ENCODE data around the gene NAPG. TPM values are rescaled to one million over a fixed set of nuclear protein-coding genes. Genes with fewer than 3 reads are reported as not detected.
"Not testable (repeated sequence)": the region's sequence is repeated elsewhere in the genome, so short reads cannot be mapped to it uniquely, and the experiment has no call there.

The NAPG gene
- total and polyA plus RNA-seq, 2 donors (not counting 3 experiments of a cell fraction or from before 2014, with no cell fraction given) = 10.8 to 34.1 TPM

DNA sequence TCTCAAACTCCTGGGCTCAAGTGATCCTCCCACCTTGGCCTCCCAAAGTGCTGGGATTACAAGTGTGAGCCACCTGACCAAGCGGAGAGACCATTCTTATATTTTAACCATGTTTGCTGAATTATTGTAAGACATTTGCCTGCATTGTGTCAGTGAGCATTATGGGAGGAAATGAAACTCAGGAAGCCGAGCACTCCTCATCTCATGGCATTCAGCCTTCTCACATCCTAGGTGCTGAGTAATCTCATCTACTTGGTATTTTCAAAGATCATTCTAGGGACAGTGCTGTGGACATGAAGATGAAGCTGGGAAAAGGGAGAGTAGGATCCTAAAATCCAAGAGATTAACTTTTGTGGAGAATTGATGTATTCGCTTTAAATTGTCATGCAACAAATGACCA is 66.1 kb downstream of the NAPG start:
- no peaks in the 10 kb centered on the region for H3K9me3 ChIP-seq (replicated peaks; ENCODE audit: control insufficient read depth, insufficient read depth, low read length)
- H3K27me3 ChIP-seq (ENCODE audit: control insufficient read depth in 2 of 2, insufficient read depth in 2 of 2, low read length in 2 of 2) = no peaks in the 10 kb centered on the region
- dilution Hi-C loops (cut with MboI; ENCODE audit: extremely low pct_ligation_motif_present, low sequenced_read_pairs) (no loop called here), intact Hi-C loops (cut with micrococcal nuclease) (no loop called here)
- H3K9ac ChIP-seq (replicated peaks; ENCODE audit: extremely low read depth, insufficient read depth, low read length) = no peak overlapping the region
- H2AFZ ChIP-seq (ENCODE audit: low read depth, low read length) = no peak overlapping the region
- no peak overlapping the region for H3K4me2 ChIP-seq (ENCODE audit: insufficient read depth, low read length)
- FAIRE-seq = no peak
- DNase-seq (ENCODE audit: low read depth, low spot score) = no peak
- TF ChIP-seq MYC (IDR thresholded peaks at IDR 0.05; ENCODE audit: low read depth, low read length) (no peak), GATA2 (IDR thresholded peaks at IDR 0.05; ENCODE audit: insufficient read depth, insufficient read length, low read depth, low read length) (no peak), EZH2 (IDR thresholded peaks at IDR 0.05; ENCODE audit: borderline replicate concordance, low read depth, low read length, severe bottlenecking) (no peak), JUN (IDR thresholded peaks at IDR 0.05; ENCODE audit: borderline replicate concordance, insufficient read depth, insufficient read length, low read depth) (no peak), POLR2AphosphoS5 (IDR thresholded peaks at IDR 0.05; ENCODE audit: insufficient read depth, low read depth, low read length) (no peak), POLR2A (IDR thresholded peaks at IDR 0.05; ENCODE audit: low read depth, low read length) (no peak), FOS (IDR thresholded peaks at IDR 0.05; ENCODE audit: borderline replicate concordance, insufficient read depth, low read length) (no peak)
- TF ChIP-seq, protein P1, sequence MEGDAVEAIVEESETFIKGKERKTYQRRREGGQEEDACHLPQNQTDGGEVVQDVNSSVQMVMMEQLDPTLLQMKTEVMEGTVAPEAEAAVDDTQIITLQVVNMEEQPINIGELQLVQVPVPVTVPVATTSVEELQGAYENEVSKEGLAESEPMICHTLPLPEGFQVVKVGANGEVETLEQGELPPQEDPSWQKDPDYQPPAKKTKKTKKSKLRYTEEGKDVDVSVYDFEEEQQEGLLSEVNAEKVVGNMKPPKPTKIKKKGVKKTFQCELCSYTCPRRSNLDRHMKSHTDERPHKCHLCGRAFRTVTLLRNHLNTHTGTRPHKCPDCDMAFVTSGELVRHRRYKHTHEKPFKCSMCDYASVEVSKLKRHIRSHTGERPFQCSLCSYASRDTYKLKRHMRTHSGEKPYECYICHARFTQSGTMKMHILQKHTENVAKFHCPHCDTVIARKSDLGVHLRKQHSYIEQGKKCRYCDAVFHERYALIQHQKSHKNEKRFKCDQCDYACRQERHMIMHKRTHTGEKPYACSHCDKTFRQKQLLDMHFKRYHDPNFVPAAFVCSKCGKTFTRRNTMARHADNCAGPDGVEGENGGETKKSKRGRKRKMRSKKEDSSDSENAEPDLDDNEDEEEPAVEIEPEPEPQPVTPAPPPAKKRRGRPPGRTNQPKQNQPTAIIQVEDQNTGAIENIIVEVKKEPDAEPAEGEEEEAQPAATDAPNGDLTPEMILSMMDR (IDR thresholded peaks at IDR 0.05; ENCODE audit: extremely low read depth in 1 of 2, insufficient read depth in 1 of 2, low read depth in 1 of 2, low read length in 2 of 2) = no peak
- TF ChIP-seq, protein P2, sequence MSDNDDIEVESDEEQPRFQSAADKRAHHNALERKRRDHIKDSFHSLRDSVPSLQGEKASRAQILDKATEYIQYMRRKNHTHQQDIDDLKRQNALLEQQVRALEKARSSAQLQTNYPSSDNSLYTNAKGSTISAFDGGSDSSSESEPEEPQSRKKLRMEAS (IDR thresholded peaks at IDR 0.05; ENCODE audit: insufficient read depth, insufficient read length) = no peak
- no peaks in the 10 kb centered on the region for H3K79me2 ChIP-seq (ENCODE audit: control insufficient read depth, insufficient read depth, low read length)
- no peak overlapping the region for H3K27ac ChIP-seq (ENCODE audit: insufficient read depth, low read depth, low read length)
- POLR2A ChIA-PET = no interaction called here
- H4K20me1 ChIP-seq (replicated peaks; ENCODE audit: control insufficient read depth, extremely low read depth, insufficient read depth, low read length) = no peaks in the 10 kb centered on the region
- CTCF ChIA-PET = no interaction called here
- no TSS peak for BruUV-seq (replicated peaks)
- no peak overlapping the region for H3K4me3 ChIP-seq (replicated peaks in 1 of 3; ENCODE audit: insufficient read depth in 1 of 3, low read depth in 1 of 3, low read length in 3 of 3)
- no peaks in the 10 kb centered on the region for H3K4me1 ChIP-seq (ENCODE audit: control insufficient read depth, extremely low read depth, insufficient read depth, low read length)
- no peaks in the 10 kb centered on the region for H3K9me1 ChIP-seq (replicated peaks; ENCODE audit: control insufficient read depth, extremely low read depth, insufficient read depth, low read length)
- no peaks in the 10 kb centered on the region for H3K36me3 ChIP-seq (ENCODE audit: control insufficient read depth in 2 of 2, extremely low read depth in 1 of 2, insufficient read depth in 2 of 2, low read length in 2 of 2)

DNA sequence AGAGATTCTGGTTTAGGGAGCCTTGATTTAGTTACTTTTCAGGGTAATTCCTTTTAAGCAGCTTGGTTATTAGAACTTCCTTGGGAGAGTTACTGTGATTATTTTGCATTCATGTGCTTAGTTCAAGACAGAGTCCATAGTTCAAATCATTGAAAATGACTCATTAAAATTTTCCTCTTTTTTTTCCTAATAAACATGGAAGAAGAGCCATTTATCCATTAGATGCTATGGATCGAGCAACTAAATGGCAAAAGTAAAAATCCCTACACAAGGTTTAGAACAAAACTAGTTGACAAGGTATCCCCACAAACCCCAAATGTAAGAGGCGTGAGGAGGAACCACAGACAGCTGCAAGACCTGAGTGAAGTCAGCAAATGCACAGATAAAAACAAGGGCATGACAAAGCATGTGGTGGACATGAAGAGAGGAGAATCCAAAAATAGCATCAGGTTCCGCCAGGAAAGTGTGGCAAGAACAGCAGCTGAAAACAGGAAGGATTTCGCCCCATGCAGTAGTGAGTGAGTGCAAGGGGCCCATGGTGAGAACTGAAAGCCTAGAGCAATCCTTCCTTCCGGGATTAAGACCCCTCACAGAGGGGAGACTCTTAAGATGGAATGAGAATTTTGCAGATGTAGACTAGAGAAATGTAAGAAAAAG is 67.7 kb downstream of the NAPG start:
- H4K20me1 ChIP-seq (replicated peaks; ENCODE audit: control insufficient read depth, extremely low read depth, insufficient read depth, low read length); POLR2A ChIA-PET; H3K27ac ChIP-seq (ENCODE audit: insufficient read depth, low read depth, low read length); H3K4me3 ChIP-seq (replicated peaks in 1 of 3; ENCODE audit: insufficient read depth in 1 of 3, low read depth in 1 of 3, low read length in 3 of 3); H3K9ac ChIP-seq (replicated peaks; ENCODE audit: extremely low read depth, insufficient read depth, low read length); H3K36me3 ChIP-seq (ENCODE audit: control insufficient read depth in 2 of 2, extremely low read depth in 1 of 2, insufficient read depth in 2 of 2, low read length in 2 of 2); H3K4me1 ChIP-seq (ENCODE audit: control insufficient read depth, extremely low read depth, insufficient read depth, low read length); H3K9me3 ChIP-seq (replicated peaks; ENCODE audit: control insufficient read depth, insufficient read depth, low read length); FAIRE-seq; dilution Hi-C loops (cut with MboI; ENCODE audit: extremely low pct_ligation_motif_present, low sequenced_read_pairs); H3K27me3 ChIP-seq (ENCODE audit: control insufficient read depth in 2 of 2, insufficient read depth in 2 of 2, low read length in 2 of 2); CTCF ChIA-PET; DNase-seq (ENCODE audit: low read depth, low spot score); BruUV-seq (replicated peaks); intact Hi-C loops (cut with micrococcal nuclease); H2AFZ ChIP-seq (ENCODE audit: low read depth, low read length); H3K79me2 ChIP-seq (ENCODE audit: control insufficient read depth, insufficient read depth, low read length); H3K4me2 ChIP-seq (ENCODE audit: insufficient read depth, low read length); H3K9me1 ChIP-seq (replicated peaks; ENCODE audit: control insufficient read depth, extremely low read depth, insufficient read depth, low read length): not testable (repeated sequence)

DNA sequence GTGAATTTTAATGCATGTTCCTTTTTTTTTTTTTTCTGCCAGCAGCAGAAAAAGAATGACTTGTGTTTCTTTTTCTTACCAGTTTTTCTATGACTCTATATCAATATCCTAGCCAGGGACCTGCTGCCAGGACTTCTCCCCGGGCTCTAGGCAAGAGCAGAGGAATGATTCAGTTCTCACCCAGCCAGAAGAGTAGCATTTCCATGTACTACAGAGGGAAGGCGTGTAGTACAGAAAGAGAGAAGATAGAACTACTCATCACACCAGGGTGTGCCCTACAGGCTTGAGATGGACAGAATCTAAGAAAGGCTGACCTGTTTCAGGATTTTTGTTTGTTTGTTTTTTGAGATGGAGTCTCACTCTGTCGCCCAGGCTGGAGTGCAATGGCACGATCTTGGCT is 70.1 kb downstream of the NAPG start:
- H4K20me1 ChIP-seq (replicated peaks; ENCODE audit: control insufficient read depth, extremely low read depth, insufficient read depth, low read length); H3K79me2 ChIP-seq (ENCODE audit: control insufficient read depth, insufficient read depth, low read length); H3K9ac ChIP-seq (replicated peaks; ENCODE audit: extremely low read depth, insufficient read depth, low read length); H3K27ac ChIP-seq (ENCODE audit: insufficient read depth, low read depth, low read length); CTCF ChIA-PET; H3K9me1 ChIP-seq (replicated peaks; ENCODE audit: control insufficient read depth, extremely low read depth, insufficient read depth, low read length); H3K27me3 ChIP-seq (ENCODE audit: control insufficient read depth in 2 of 2, insufficient read depth in 2 of 2, low read length in 2 of 2); BruUV-seq (replicated peaks); POLR2A ChIA-PET; H3K4me1 ChIP-seq (ENCODE audit: control insufficient read depth, extremely low read depth, insufficient read depth, low read length); FAIRE-seq; H3K9me3 ChIP-seq (replicated peaks; ENCODE audit: control insufficient read depth, insufficient read depth, low read length); dilution Hi-C loops (cut with MboI; ENCODE audit: extremely low pct_ligation_motif_present, low sequenced_read_pairs); H2AFZ ChIP-seq (ENCODE audit: low read depth, low read length); DNase-seq (ENCODE audit: low read depth, low spot score); H3K36me3 ChIP-seq (ENCODE audit: control insufficient read depth in 2 of 2, extremely low read depth in 1 of 2, insufficient read depth in 2 of 2, low read length in 2 of 2); intact Hi-C loops (cut with micrococcal nuclease); H3K4me3 ChIP-seq (replicated peaks in 1 of 3; ENCODE audit: insufficient read depth in 1 of 3, low read depth in 1 of 3, low read length in 3 of 3); H3K4me2 ChIP-seq (ENCODE audit: insufficient read depth, low read length): not testable (repeated sequence)
